PC-3 (cell line): ENCODE results near the gene KRT81.

Experiments used
- EZH2 ChIP-seq: fragments of 300-600 bp; sonication (generic); IDR thresholded peaks from one replicate; pipeline ENCODE4 v1.6.1; 2017; ENCODE audit warnings: antibody characterized with exemption, mild to moderate bottlenecking, low read length; ENCODE audit not compliant: unreplicated experiment
- EZH2phosphoT487 ChIP-seq: fragments of 300-600 bp; sonication (generic); IDR thresholded peaks from 2 replicates; pipeline ENCODE4 v1.6.1; 2018; ENCODE audit warnings: mild to moderate bottlenecking, antibody characterized with exemption, low read length, borderline replicate concordance
- TF ChIP-seq, protein P1 (sequence below): fragments of 300-600 bp; sonication (generic); conservative IDR thresholded peaks from 2 replicates; pipeline ENCODE4 v1.5.1; 2017; ENCODE audit warnings: antibody characterized with exemption, low read depth, mild to moderate bottlenecking, low read length

DNA sequence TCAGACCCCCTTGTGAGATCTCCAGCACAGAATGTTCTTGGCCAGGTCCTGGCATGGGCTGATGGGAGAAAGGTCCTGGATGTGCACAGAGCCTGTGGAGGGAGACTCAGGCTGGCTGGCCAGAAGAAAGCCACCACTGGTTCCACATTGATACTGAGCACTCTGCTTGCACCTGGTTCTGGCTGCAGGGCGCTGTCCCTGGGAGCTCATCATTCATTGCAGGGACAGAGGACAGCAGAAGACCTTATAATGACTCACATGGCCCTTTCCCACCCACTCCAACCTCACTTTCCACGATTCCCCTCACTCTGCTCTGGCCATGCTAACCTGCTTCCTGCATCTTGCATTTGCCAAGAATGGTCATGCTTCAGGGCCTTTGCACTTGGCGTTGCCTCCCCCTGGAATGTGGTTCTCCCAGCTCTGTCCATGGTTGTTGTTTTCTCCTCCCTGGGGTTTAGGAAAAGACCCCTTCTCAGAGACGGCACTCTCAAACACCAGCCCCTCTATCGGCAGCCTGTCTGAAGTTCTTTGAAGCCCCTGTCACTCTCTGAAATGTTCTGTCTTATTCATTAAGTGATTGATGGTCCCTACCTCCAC is 48.0 kb downstream of the KRT81 start:
- TF ChIP-seq, protein P1, sequence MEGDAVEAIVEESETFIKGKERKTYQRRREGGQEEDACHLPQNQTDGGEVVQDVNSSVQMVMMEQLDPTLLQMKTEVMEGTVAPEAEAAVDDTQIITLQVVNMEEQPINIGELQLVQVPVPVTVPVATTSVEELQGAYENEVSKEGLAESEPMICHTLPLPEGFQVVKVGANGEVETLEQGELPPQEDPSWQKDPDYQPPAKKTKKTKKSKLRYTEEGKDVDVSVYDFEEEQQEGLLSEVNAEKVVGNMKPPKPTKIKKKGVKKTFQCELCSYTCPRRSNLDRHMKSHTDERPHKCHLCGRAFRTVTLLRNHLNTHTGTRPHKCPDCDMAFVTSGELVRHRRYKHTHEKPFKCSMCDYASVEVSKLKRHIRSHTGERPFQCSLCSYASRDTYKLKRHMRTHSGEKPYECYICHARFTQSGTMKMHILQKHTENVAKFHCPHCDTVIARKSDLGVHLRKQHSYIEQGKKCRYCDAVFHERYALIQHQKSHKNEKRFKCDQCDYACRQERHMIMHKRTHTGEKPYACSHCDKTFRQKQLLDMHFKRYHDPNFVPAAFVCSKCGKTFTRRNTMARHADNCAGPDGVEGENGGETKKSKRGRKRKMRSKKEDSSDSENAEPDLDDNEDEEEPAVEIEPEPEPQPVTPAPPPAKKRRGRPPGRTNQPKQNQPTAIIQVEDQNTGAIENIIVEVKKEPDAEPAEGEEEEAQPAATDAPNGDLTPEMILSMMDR = no peak
- no peak for TF ChIP-seq EZH2
- no peak for TF ChIP-seq EZH2phosphoT487
